Measurements from ENCODE around the gene TNIK.

- TF ChIP-seq POLR2A (IDR thresholded peaks at IDR 0.05; ENCODE audit: low read depth, low read length) (no peak), POLR2AphosphoS5 (IDR thresholded peaks at IDR 0.05; ENCODE audit: low read depth, low read length) (no peak)
These were observed 75.1 kb downstream of the TNIK start for GRCh38 chr3:171385086-171385485.

All from GM12892 (cell line).